Right cardiac atrium (tissue), 5 donors: ENCODE measurements around the gene PPP2R3B. TPM values are rescaled to one million over a fixed set of nuclear protein-coding genes. Genes with fewer than 3 reads are reported as not detected.

Experiments used
- ATAC-seq, 2 donors: fragments of 200-7000 bp; cut with Tn5 transposase; one replicate each; pipeline versions ENCODE4 v1.8.0 to v1.9.1; 2020; ENCODE audit warnings: moderate library complexity in 2 of 2, mild to moderate bottlenecking in 1 of 2
- DNase-seq, 3 donors: peaks; one replicate each; pipeline ENCODE4 v3.0.0-alpha.2; 2020
- H3K27ac ChIP-seq: one replicate; pipeline ENCODE4 v1.5.1; 2013; ENCODE audit warnings: mild to moderate bottlenecking, low read length, control low read depth, moderate library complexity
- H3K27me3 ChIP-seq: one replicate; pipeline ENCODE4 v1.6.1; 2013; ENCODE audit not compliant: control insufficient read depth, insufficient read depth
- H3K4me1 ChIP-seq: one replicate; pipeline ENCODE4 v1.6.1; 2013; ENCODE audit warnings: low read length; ENCODE audit not compliant: control insufficient read depth, insufficient read depth
- H3K4me3 ChIP-seq: one replicate; pipeline ENCODE4 v1.5.1; 2013; ENCODE audit warnings: low read length, control low read depth
- H3K9me3 ChIP-seq: one replicate; pipeline ENCODE4 v1.6.1; 2013; ENCODE audit warnings: low read length; ENCODE audit not compliant: control insufficient read depth
- WGBS: extraction: QIAGEN DNeasy Blood & Tissue Kit; methylation state at CpG from one replicate; pipeline ENCODE4 v1.1.7; 2013; 5-methylcytosine and 5-hydroxymethylcytosine counted together
- intact Hi-C, 4 donors: fragments of 100-400 bp; cut with DNase I; formaldehyde crosslinking; loops; one replicate each; pipeline versions ENCODE4 v1.11.0 to v1.14.0; 2022 to 2023
- polyA plus RNA-seq: library from polyadenylated mRNA; stranded (reverse); fragments of 200-250 nt; gene quantifications from one replicate; pipeline ENCODE4 v1.2.3, GENCODE V29; 2013
- total RNA-seq, 4 donors: library from RNA; stranded (reverse); fragmentation: NEBNext Ultra II Directional; extraction: Animal tissue kit (Norgen Biotek cat#: 25700); gene quantifications; one replicate each; pipeline ENCODE4 v1.2.1, GENCODE V29; 2021
- donor health status: healthy with polysubstance abuse.
- donor health status: DM: no; HTN: yes; CAD: no.
- donor health status: DM: no; HTN: no; CAD: no.
- donor health status: DM: no; HTN: yes; CAD: no; lungs with severe emphysema.
- donor health status: DM: yes; HTN: yes; CAD: no.

The PPP2R3B gene
- total and polyA plus RNA-seq, 5 donors: 101 to 163 (median 141) TPM

DNA sequence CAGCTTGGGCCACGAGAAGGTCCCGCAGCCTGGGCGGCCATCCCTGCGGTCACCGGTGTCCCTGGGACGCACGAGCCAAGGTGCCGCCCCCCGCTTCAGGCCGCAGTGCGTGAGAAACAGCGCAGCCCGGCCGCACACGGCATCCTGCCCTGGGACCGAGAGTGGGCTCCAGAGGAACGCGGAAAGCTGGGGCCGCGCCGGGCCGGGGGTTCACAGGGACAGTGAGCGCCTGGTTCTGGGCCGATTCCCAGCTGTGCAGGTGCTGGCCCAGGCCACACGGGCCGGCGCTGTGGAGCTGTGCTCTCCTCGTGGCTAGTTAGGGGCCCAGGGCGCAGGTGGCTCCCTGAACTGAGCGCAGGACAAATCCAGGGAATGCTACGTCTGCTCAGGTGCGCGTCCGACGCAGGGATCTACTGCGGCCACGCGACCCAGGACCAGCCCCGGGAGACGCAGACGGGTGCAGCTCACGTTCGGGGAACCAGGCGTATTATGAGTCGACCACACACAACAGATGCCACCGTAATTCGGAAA, 42.3 kb downstream of the PPP2R3B start:
- WGBS: 98% methylated on average over 47 of the region's 47 CpGs
- Histone ChIP-seq H3K9me3 (no peaks in the 10 kb centered on the region), H3K4me3 (no peak overlapping the region), H3K27me3 (no peaks in the 10 kb centered on the region), H3K4me1 (no peaks in the 10 kb centered on the region), H3K27ac (no peak overlapping the region)
- ATAC-seq: no peak
- DNase-seq: peak; percentile 8 to 60 (median 45)
- intact Hi-C loops: no loop called here

DNA sequence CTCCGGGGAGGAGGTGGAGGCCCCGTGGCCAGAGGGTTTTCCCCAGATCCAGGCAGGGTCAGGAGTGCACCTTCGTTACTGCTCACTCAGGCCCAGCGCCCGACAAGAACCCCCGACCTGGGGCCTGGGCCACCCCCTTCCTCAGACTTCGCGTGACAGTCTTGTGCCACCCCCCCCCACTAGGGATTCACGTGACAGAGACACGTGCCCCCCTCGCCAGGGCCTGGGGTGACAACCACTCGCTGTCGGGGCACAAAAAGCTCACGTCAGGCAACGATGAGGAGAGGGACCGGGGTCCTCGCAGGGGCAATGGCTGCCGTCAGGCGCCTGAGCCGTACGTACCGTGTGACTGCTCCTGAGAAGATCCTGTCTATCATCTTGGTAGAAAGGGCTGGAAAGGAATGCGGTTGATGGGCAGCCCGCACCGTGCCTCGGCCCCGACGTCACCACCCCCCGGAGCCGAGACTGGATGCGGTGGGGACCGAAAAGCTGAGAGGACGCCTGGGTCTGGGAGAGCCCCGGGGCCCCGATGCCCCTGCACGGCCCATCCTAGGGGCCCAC, 45.1 kb downstream of the PPP2R3B start:
- H3K4me3 ChIP-seq: no peak overlapping the region
- intact Hi-C loops: no loop called here
- peak in 1 of 3 donors; percentile 9 for DNase-seq
- WGBS: 94% methylated on average over 36 of the region's 36 CpGs
- no peaks in the 10 kb centered on the region for H3K27me3 ChIP-seq
- no peaks in the 10 kb centered on the region for H3K4me1 ChIP-seq
- no peak overlapping the region for H3K27ac ChIP-seq
- H3K9me3 ChIP-seq: no peaks in the 10 kb centered on the region
- ATAC-seq: peak in 1 of 2 donors; percentile 15

DNA sequence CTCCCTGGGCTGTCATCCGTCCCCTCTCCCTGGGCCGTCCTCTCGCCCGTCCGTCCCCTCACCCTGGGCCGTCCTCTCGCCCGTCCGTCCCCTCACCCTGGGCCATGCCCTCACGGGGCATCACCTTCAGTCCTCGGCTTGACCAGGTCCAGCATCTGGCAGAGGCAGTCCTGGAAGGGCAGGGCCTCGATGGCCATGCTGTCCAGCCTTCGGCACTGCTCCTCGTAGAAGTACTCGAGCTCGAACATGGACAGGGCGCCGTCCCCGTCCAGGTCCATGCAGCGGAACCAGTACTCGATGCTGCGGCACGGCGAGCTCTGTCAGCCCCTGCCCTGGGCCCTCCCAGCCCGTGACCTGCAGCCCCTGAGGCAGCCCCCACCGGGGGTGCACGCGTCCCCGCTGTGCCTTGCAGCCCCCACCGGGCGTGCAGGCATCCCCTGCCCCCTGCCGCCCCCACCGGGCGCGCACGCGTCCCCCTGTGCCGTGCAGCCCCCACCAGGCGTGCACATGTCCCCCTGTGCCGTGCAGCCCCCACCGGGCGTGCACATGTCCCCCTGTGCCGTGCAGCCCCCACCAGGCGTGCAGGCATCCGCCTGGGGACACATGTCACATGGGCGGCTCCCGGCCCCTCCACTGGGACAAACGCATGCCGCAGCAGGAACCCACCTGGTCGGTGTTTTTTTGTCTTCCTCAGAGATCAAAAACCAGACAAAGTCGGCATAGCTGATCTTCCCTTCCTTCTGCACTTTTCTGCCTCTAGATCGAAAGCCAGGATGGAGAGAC, 45.9 kb downstream of the PPP2R3B start:
- 92% methylated on average over 51 of the region's 52 CpGs for WGBS
- peak; percentile 21 to 22 for ATAC-seq

DNA sequence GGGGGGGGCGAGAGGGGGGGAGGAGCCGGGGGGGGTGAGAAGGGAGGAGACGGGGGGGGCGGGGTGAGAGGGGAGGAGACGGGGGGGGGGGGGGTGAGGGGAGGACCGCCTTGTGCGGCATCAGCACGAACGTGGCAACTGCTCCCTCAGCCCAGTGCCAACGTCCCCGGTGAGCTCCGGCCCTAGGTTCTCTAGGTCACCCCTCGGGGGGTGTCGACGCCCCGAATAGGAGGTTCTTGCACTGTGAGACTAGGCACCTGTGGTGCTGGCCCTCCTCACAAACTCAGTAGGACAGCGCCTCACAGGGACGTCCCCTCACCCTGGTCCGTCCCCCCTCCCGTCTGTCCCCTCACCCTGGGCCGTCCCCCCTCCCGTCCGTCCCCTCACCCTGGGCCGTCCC, 46.6 kb downstream of the PPP2R3B start:
- whole genome bisulfite sequencing: 84% methylated on average over 19 of the region's 24 CpGs

More for the DNA sequence above, 45.9 kb downstream of the PPP2R3B start:
- Histone ChIP-seq H3K27me3 (no peaks in the 10 kb centered on the region), H3K4me3 (no peak overlapping the region), H3K4me1 (no peaks in the 10 kb centered on the region), H3K27ac (no peak overlapping the region), H3K9me3 (no peaks in the 10 kb centered on the region)
- intact Hi-C loops: no loop called here
- DNase-seq: peak; percentile 8 to 62 (median 50)

DNA sequence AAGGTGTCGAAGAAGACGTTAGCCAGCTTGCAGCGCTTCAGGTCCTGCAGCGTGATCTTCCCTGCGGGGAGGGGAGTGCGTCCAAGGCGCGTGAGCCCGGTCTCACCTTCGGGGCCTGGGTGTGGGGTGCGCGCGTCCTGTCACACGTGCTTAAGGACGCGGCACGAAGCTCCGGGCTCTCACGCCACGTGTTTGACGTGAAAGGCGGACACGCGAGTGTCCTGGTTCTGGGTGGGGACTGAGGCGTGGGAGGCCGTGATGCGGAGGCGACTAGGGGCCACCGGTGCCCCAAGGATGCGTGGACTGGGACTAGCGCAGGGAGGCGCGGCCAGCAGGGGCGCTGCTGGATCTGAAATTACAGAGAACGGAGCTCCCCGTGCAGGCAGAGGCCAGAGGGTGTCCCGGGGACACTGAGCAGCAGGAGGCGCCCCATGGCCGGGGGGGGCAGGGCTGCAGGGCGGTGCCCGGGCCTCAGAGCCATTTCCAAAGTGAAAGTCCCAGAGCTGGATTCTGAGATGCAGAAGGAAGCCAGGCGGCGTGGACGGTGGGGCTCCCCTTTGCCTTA, 47.8 kb downstream of the PPP2R3B start:
- Histone ChIP-seq H3K27me3 (no peaks in the 10 kb centered on the region), H3K4me3 (no peak overlapping the region), H3K27ac (no peak overlapping the region), H3K4me1 (no peaks in the 10 kb centered on the region), H3K9me3 (no peaks in the 10 kb centered on the region)
- intact Hi-C loops: no loop called here
- 95% methylated on average over 44 of the region's 44 CpGs for WGBS
- ATAC-seq (no peak), DNase-seq (peak; percentile 13 to 56 (median 38))

More for the DNA sequence above, 46.6 kb downstream of the PPP2R3B start:
- DNase-seq (no peak), ATAC-seq (no peak)
- Histone ChIP-seq H3K4me1 (no peaks in the 10 kb centered on the region), H3K27me3 (no peaks in the 10 kb centered on the region), H3K27ac (no peak overlapping the region), H3K4me3 (no peak overlapping the region), H3K9me3 (no peaks in the 10 kb centered on the region)
- intact Hi-C loops: no loop called here

DNA sequence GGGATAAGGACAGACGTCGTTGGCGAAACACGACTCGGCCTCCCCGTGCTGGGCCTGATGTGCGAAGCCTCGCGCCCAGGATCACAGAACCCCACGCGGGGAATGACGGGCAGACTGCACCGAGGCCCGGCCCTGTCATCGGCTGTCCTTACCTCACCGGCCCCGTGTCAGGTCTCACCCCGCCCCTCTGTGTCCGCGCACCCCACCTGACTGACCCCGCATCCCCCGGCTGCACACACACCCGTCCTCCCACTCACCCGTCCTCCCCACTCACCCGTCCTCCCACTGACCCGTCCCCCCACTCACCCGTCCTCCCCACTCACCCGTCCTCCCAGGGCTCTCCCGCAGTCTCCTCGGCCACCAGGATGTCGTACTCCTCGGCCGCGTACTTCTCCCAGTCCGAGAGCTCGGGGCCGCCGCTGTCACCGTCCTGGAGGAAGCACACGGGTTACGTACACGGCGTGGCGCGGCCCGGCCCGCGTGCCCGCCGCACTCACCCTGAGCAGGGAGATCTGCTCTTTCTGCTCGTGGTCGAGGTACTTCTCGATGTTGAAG, 48.3 kb downstream of the PPP2R3B start:
- peak; percentile 8 to 64 (median 50) for DNase-seq
- no peak overlapping the region for H3K27ac ChIP-seq
- no peaks in the 10 kb centered on the region for H3K4me1 ChIP-seq
- no peaks in the 10 kb centered on the region for H3K27me3 ChIP-seq
- peak in 1 of 2 donors; percentile 9 for ATAC-seq
- intact Hi-C loops: no loop called here
- 91% methylated on average over 53 of the region's 53 CpGs for WGBS
- no peaks in the 10 kb centered on the region for H3K9me3 ChIP-seq
- no peak overlapping the region for H3K4me3 ChIP-seq

DNA sequence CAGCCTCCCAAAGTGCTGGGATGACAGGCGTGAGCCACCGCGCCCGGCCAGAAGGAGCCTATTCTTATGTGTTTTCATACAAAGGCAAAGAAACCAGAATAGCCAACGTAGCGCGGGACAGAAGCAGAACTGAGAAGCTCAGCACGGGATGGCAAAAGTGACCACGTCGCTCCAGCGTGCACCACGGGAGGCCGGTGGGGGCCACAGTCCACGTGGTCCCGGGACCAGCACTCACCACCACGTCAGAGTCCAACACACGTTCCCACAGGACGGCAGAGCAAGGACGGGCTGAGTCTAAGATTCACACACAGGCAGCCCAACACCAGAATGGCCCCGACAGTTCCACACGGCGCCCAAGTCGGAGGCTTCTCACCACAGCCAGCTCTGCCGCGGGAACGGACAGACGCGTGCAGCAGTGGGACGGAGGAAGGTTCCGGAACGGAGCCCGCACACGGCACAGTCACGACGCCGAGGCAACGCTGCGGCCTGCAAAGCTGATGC, 49.3 kb downstream of the PPP2R3B start:
- DNase-seq (peak in 2 of 3 donors; percentile 36 to 43), ATAC-seq (no peak)
- Histone ChIP-seq H3K27ac (no peak overlapping the region), H3K27me3 (no peaks in the 10 kb centered on the region), H3K4me1 (no peaks in the 10 kb centered on the region), H3K4me3 (no peak overlapping the region), H3K9me3 (no peaks in the 10 kb centered on the region)
- intact Hi-C loops: no loop called here
- 88% methylated on average over 38 of the region's 38 CpGs for WGBS

DNA sequence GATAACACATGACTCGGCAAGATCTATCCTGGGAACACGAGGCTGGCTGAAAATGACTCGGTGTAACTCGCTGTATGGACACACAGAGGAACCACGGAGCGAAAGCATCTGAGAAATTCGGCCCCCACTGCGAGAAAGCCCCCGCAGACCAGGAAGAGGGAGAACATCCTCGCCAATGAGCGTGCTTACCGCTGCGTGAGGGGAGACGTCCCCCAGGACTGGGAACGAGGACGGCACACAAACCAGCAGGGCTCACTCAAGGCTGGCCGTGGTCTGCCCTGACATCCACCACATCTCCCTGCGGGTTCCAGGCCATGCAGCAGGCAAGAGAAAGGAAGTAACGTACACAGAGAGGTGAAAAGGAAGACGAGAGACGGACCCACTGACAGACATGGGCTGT, 50.5 kb downstream of the PPP2R3B start:
- no peak overlapping the region for H3K27ac ChIP-seq
- 87% methylated on average over 21 of the region's 21 CpGs for WGBS
- intact Hi-C loops: no loop called here
- H3K27me3 ChIP-seq: no peaks in the 10 kb centered on the region
- no peaks in the 10 kb centered on the region for H3K9me3 ChIP-seq
- DNase-seq: peak in 1 of 3 donors; percentile 25
- H3K4me1 ChIP-seq: no peaks in the 10 kb centered on the region
- H3K4me3 ChIP-seq: no peak overlapping the region
- no peak for ATAC-seq

DNA sequence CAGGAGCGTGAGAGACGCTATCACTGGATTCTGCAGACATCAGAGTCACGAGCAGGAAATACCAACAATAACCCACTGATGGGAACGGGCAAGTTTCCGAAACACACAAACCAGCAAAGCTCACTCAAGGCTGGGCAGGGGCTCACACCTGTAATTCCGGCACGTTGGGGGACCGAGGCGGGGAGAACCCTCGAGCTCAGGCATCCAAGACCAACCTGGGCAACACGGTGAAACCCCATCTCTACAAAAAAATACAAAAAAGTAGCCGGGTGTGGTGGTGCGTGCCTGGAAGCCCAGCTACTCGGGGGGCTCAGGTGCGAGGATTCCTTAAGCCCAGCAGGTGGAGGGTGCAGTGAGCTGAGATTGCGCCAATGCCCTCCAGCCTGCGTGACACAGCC, 51.0 kb downstream of the PPP2R3B start:
- Histone ChIP-seq H3K27ac (no peak overlapping the region), H3K9me3 (no peaks in the 10 kb centered on the region), H3K4me1 (no peaks in the 10 kb centered on the region), H3K4me3 (no peak overlapping the region), H3K27me3 (no peaks in the 10 kb centered on the region)
- 92% methylated on average over 17 of the region's 17 CpGs for WGBS
- intact Hi-C loops: no loop called here
- DNase-seq: peak in 1 of 3 donors; percentile 23
- no peak for ATAC-seq

DNA sequence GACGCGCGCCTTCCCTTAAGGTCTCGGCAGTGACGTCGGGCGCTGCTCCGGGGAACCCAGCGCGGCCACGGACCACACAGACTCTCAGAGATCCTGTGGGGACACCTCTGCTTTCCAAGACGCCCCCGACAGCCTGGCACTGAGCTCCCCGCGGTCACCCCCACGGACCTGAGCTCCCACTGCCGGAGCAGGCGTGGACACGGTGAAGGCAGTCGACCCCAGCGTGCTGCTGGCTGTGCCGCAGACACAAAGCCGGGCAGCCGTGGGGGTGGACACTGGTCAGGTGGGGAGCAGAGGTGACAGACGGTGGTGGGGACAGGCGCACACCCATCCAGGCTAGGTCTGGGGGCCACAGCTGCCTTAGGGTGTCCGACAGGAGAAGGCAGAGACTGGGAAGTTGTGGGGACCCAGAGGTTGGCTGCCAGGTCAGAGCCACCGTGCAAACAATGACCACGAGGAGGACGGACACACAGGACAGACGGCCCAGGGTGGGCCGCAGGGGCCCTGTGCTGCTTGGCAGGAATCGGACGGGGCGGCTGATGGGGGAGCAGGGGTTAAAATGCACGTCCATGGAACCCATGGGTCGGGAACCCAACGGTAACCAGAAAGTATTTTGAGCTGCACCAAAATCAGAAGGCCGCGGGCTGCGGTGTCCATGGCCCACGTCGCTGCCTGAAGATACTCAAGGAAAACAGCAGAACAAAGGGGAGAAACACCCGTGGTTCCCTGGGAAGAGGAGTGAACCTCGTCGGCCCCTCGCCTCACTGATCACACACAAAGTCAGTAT, 51.5 kb downstream of the PPP2R3B start:
- Histone ChIP-seq H3K4me3 (no peak overlapping the region), H3K4me1 (no peaks in the 10 kb centered on the region), H3K9me3 (no peaks in the 10 kb centered on the region), H3K27ac (no peak overlapping the region), H3K27me3 (no peaks in the 10 kb centered on the region)
- intact Hi-C loops: no loop called here
- 93% methylated on average over 47 of the region's 47 CpGs for WGBS
- DNase-seq (peak in 2 of 3 donors; percentile 51 to 60), ATAC-seq (no peak)
